Lung (tissue), 12 donors: ENCODE measurements around the gene GATAD2A. TPM values are rescaled to one million over a fixed set of nuclear protein-coding genes. Genes with fewer than 3 reads are reported as not detected.

Experiments
- ATAC-seq: fragments of 200-7000 bp; cut with Tn5 transposase; one replicate; pipeline ENCODE4 v1.9.1; 2020; ENCODE audit warnings: moderate number of reproducible peaks; ENCODE audit not compliant: insufficient read depth, low FRiP score
- DNase-seq, 3 donors: peaks; one replicate each; pipeline ENCODE4 v3.0.0-alpha.2; 2013 to 2017
- H3K27ac ChIP-seq, 2 donors: one replicate each; pipeline ENCODE4 v1.5.1; 2013; ENCODE audit warnings: mild to moderate bottlenecking in 2 of 2, moderate library complexity in 2 of 2, control low read depth in 1 of 2, inconsistent platforms in 1 of 2, low read depth in 1 of 2, low read length in 1 of 2
- H3K27me3 ChIP-seq, 3 donors: one replicate each; pipeline ENCODE4 v1.5.1; 2013; ENCODE audit warnings: low read length in 2 of 3; ENCODE audit not compliant: control insufficient read depth in 3 of 3, insufficient read depth in 3 of 3
- H3K36me3 ChIP-seq, 4 donors: one replicate each; pipeline ENCODE4 v1.5.1; 2013; ENCODE audit warnings: low read length in 4 of 4, mild to moderate bottlenecking in 1 of 4, moderate library complexity in 1 of 4; ENCODE audit not compliant: control insufficient read depth in 4 of 4, insufficient read depth in 4 of 4
- H3K4me1 ChIP-seq, 5 donors: one replicate each; pipeline ENCODE4 v1.5.1; 2013; ENCODE audit warnings: low read length in 5 of 5, mild to moderate bottlenecking in 2 of 5, moderate library complexity in 1 of 5; ENCODE audit not compliant: control insufficient read depth in 5 of 5, insufficient read depth in 5 of 5
- H3K4me3 ChIP-seq: one replicate; pipeline ENCODE4 v1.5.1; 2013; ENCODE audit warnings: mild to moderate bottlenecking, control low read depth, moderate library complexity
- H3K9ac ChIP-seq, 2 donors: one replicate each; pipeline ENCODE4 v1.5.1; 2013; ENCODE audit warnings: low read length in 2 of 2, control low read depth in 1 of 2; ENCODE audit not compliant: insufficient read depth in 1 of 2
- H3K9me3 ChIP-seq, 4 donors: one replicate each; pipeline ENCODE4 v1.5.1; 2013; ENCODE audit warnings: low read length in 3 of 4, mild to moderate bottlenecking in 1 of 4, moderate library complexity in 1 of 4; ENCODE audit not compliant: control insufficient read depth in 4 of 4, insufficient read depth in 3 of 4
- WGBS, 2 donors: extraction: QIAGEN DNeasy Blood & Tissue Kit; methylation state at CpG; one replicate each; pipeline ENCODE4 v1.1.7; 2013; 5-methylcytosine and 5-hydroxymethylcytosine counted together
- polyA plus RNA-seq, 2 donors: library from polyadenylated mRNA; stranded (reverse); fragments of 200-250 nt; gene quantifications; one replicate each; pipeline ENCODE4 v1.2.1, GENCODE V29; 2013
- total RNA-seq, 2 donors: library from RNA; depleted of rRNA in 1 of 2; stranded (reverse); fragments of >200 nt in 1 of 2; gene quantifications; one replicate each; pipeline ENCODE4 v1.2.1, GENCODE V29; 2014 to 2021
- TF ChIP-seq, protein P1 (sequence below): IDR thresholded peaks from 2 replicates; pipeline ENCODE4 v1.5.1; 2012; ENCODE audit warnings: mild to moderate bottlenecking; ENCODE audit errors: control extremely low read depth, extremely low read depth
- donor health status: control.
- donor health status: control.
- donor health status: Bipolar disorder and iron deficiency.
- donor health status: healthy.
- donor health status: DM: yes; HTN: yes; CAD: no.

Gene GATAD2A
- total and polyA plus RNA-seq, 4 donors = 30.6 to 93.7 (median 37.4) TPM

- 90 to 93% methylated on average over 5 of the region's 5 CpGs for WGBS, 2 donors
- DNase-seq = no peak
These were observed 16.7 kb downstream of the GATAD2A start for GRCh38 chr19:19422156-19422555.

GRCh38 chr19:19423322-19423721 is 17.8 kb downstream of the GATAD2A start:
- no peak for ATAC-seq
- peaks cover 0 to 14% (median 0%) of the 10 kb centered on the region in 5 donors for H3K4me1 ChIP-seq

More at GRCh38 chr19:19422156-19422555, 16.7 kb downstream of the GATAD2A start:
- ATAC-seq = no peak
- H3K9me3 ChIP-seq = no peaks in the 10 kb centered on the region
- no peak overlapping the region for H3K27ac ChIP-seq
- no peaks in the 10 kb centered on the region for H3K36me3 ChIP-seq
- no peaks in the 10 kb centered on the region for H3K27me3 ChIP-seq
- H3K9ac ChIP-seq = no peak overlapping the region
- TF ChIP-seq, protein P1, sequence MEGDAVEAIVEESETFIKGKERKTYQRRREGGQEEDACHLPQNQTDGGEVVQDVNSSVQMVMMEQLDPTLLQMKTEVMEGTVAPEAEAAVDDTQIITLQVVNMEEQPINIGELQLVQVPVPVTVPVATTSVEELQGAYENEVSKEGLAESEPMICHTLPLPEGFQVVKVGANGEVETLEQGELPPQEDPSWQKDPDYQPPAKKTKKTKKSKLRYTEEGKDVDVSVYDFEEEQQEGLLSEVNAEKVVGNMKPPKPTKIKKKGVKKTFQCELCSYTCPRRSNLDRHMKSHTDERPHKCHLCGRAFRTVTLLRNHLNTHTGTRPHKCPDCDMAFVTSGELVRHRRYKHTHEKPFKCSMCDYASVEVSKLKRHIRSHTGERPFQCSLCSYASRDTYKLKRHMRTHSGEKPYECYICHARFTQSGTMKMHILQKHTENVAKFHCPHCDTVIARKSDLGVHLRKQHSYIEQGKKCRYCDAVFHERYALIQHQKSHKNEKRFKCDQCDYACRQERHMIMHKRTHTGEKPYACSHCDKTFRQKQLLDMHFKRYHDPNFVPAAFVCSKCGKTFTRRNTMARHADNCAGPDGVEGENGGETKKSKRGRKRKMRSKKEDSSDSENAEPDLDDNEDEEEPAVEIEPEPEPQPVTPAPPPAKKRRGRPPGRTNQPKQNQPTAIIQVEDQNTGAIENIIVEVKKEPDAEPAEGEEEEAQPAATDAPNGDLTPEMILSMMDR = no peak
- H3K4me3 ChIP-seq = no peak overlapping the region
- peaks cover 0 to 17% (median 3%) of the 10 kb centered on the region in 5 donors for H3K4me1 ChIP-seq

GRCh38 chr19:19425170-19425875 is 19.8 kb downstream of the GATAD2A start:
- no peak for ATAC-seq
- DNase-seq = no peak
- Histone ChIP-seq H3K27ac (no peak overlapping the region), H3K36me3 (no peaks in the 10 kb centered on the region), H3K9ac (no peak overlapping the region), H3K27me3 (no peaks in the 10 kb centered on the region), H3K4me1 (peaks cover 0 to 20% (median 0%) of the 10 kb centered on the region in 5 donors), H3K4me3 (no peak overlapping the region), H3K9me3 (no peaks in the 10 kb centered on the region)
- TF ChIP-seq, protein P1 = no peak
- 86 to 90% methylated on average over 5 of the region's 5 CpGs for WGBS, 2 donors

More at GRCh38 chr19:19423322-19423721, 17.8 kb downstream of the GATAD2A start:
- Histone ChIP-seq H3K4me3 (no peak overlapping the region), H3K9me3 (no peaks in the 10 kb centered on the region), H3K9ac (no peak overlapping the region), H3K27ac (no peak overlapping the region), H3K36me3 (no peaks in the 10 kb centered on the region), H3K27me3 (no peaks in the 10 kb centered on the region)
- WGBS, 2 donors = 92 to 98% methylated on average over 8 of the region's 8 CpGs
- TF ChIP-seq, protein P1 = no peak
- DNase-seq = no peak
